Pancreas (tissue), 10 donors: ENCODE results near the gene GARIN5B. TPM values are rescaled to one million over a fixed set of nuclear protein-coding genes. Genes with fewer than 3 reads are reported as not detected.

Source experiments
- ATAC-seq, 4 donors: fragments of 200-7000 bp; cut with Tn5 transposase; one replicate each; pipeline versions ENCODE4 v1.8.0 to v1.9.1; 2020; ENCODE audit warnings: mild to moderate bottlenecking in 4 of 4, moderate library complexity in 4 of 4
- DNase-seq, 6 donors: peaks; one replicate each; pipeline ENCODE4 v3.0.0-alpha.2; 2020
- FAIRE-seq: peaks from 2 replicates; lab custom pipeline; 2012; peaks lifted over from hg19 to GRCh38; lab: Jason Lieb, UNC
- H3K27ac ChIP-seq, 4 donors: fragments of 200-600 bp; sonication (generic); 1 replicate in 3 of 4; 2 replicates in 1 of 4; pipeline versions ENCODE4 v1.5.0 to v1.8.0; 2020
- H3K27me3 ChIP-seq, 4 donors: fragments of 200-600 bp; one replicate each; pipeline ENCODE4 v1.8.0; 2021
- H3K36me3 ChIP-seq, 3 donors: fragments of 200-600 bp; sonication (generic) in 1 of 3; one replicate each; pipeline versions ENCODE4 v1.5.0 to v1.8.0; 2020 to 2021
- H3K4me1 ChIP-seq, 3 donors: fragments of 200-600 bp; one replicate each; pipeline ENCODE4 v1.8.0; 2021
- H3K4me3 ChIP-seq, 4 donors: fragments of 200-600 bp; sonication (generic) in 2 of 4; one replicate each; pipeline versions ENCODE4 v1.5.0 to v1.8.0; 2020 to 2021
- H3K9me3 ChIP-seq, 4 donors: fragments of 200-600 bp; one replicate each; pipeline ENCODE4 v1.8.0; 2021
- CTCF ChIP-seq, 4 donors: fragments of 200-600 bp; sonication (generic) in 3 of 4; IDR thresholded peaks; one replicate each; pipeline versions ENCODE4 v1.5.0 to v1.8.0; 2021; ENCODE audit warnings: antibody characterized with exemption in 4 of 4
- WGBS, 2 donors: extraction: QIAGEN DNeasy Blood & Tissue Kit; methylation state at CpG; one replicate each; pipeline ENCODE4 v1.1.7; 2013; 5-methylcytosine and 5-hydroxymethylcytosine counted together
- intact Hi-C, 3 donors: fragments of 100-400 bp; cut with DNase I; formaldehyde crosslinking; loops; one replicate each; pipeline versions ENCODE4 v1.11.1 to v1.14.2; 2022
- polyA plus RNA-seq, 2 donors: library from polyadenylated mRNA; stranded (reverse); fragments of 200-250 nt; gene quantifications; one replicate each; pipeline ENCODE4 v1.2.3, GENCODE V29; 2013
- total RNA-seq, 6 donors: library from RNA; stranded (reverse); fragmentation: NEBNext Ultra II Directional in 4 of 6; extraction: Animal tissue kit (Norgen Biotek cat#: 25700) in 4 of 6; gene quantifications; one replicate each; pipeline versions ENCODE4 v1.2.1 to v1.2.4, GENCODE V29; 2021 to 2023
- donor health status: healthy with polysubstance abuse.
- donor health status: DM: no; HTN: no; CAD: no; lungs with moderate emphysema.
- donor health status: DM: no; HTN: no; CAD: no.
- donor health status: control.
- donor health status: control.
- donor health status: Bipolar disorder and iron deficiency.
- donor health status: DM: yes; HTN: yes; CAD: no.
- donor health status: DM: no; HTN: no; CAD: no.
- donor health status: DM: no; HTN: no; CAD: no.
- donor health status: DM: yes; HTN: yes; CAD: no.

The GARIN5B gene
- total and polyA plus RNA-seq, 8 donors = not detected

- no peak for TF ChIP-seq CTCF (IDR thresholded peaks at IDR 0.05)
- Histone ChIP-seq H3K27me3 (no peaks in the 10 kb centered on the region), H3K4me3 (no peak overlapping the region), H3K9me3 (no peaks in the 10 kb centered on the region), H3K27ac (no peak overlapping the region), H3K4me1 (peaks cover 10 to 17% (median 17%) of the 10 kb centered on the region in 3 donors), H3K36me3 (peaks cover 0 to 23% (median 11%) of the 10 kb centered on the region in 3 donors)
- DNase-seq (no peak), ATAC-seq (no peak), FAIRE-seq (no peak)
- intact Hi-C loops = no loop called here
- WGBS, 2 donors = 86 to 90% methylated on average over 12 of the region's 12 CpGs
Measured at GRCh38 chr19:55391191-55391670, 28.2 kb upstream of the GARIN5B start.

- peaks cover 0 to 23% (median 11%) of the 10 kb centered on the region in 3 donors for H3K36me3 ChIP-seq
- peaks cover 10 to 17% (median 17%) of the 10 kb centered on the region in 3 donors for H3K4me1 ChIP-seq
- DNase-seq (no peak), FAIRE-seq (no peak), ATAC-seq (no peak)
- WGBS, 2 donors = 83 to 85% methylated on average over 7 of the region's 7 CpGs
- no peak overlapping the region for H3K4me3 ChIP-seq
- H3K27me3 ChIP-seq = no peaks in the 10 kb centered on the region
- intact Hi-C loops = no loop called here
- H3K9me3 ChIP-seq = no peaks in the 10 kb centered on the region
- no peak for TF ChIP-seq CTCF (IDR thresholded peaks at IDR 0.05)
- no peak overlapping the region for H3K27ac ChIP-seq
Measured at GRCh38 chr19:55390461-55390880, 27.4 kb upstream of the GARIN5B start.

GRCh38 chr19:55389386-55390317 is 26.6 kb upstream of the GARIN5B start:
- WGBS, 2 donors = 84 to 87% methylated on average over 21 of the region's 21 CpGs
- peaks cover 10 to 21% (median 17%) of the 10 kb centered on the region in 3 donors for H3K4me1 ChIP-seq
- ATAC-seq (no peak), FAIRE-seq (no peak), DNase-seq (peak in 1 of 6 donors; percentile 17)
- no peaks in the 10 kb centered on the region for H3K27me3 ChIP-seq
- H3K9me3 ChIP-seq = no peaks in the 10 kb centered on the region
- H3K36me3 ChIP-seq = peaks cover 0 to 23% (median 11%) of the 10 kb centered on the region in 3 donors
- no peak for TF ChIP-seq CTCF (IDR thresholded peaks at IDR 0.05)
- no peak overlapping the region for H3K27ac ChIP-seq
- intact Hi-C loops = loop anchor here in 1 of 3 donors (10.0 kb wide), 1 partner anchor 95 kb away; no protein-coding TSS in a partner anchor
- H3K4me3 ChIP-seq = no peak overlapping the region

- no peak overlapping the region for H3K27ac ChIP-seq
- peak overlapping the region in 3 of 4 donors; percentile 76 to 92 (median 77) for H3K4me3 ChIP-seq
- H3K36me3 ChIP-seq = peaks cover 0 to 23% (median 11%) of the 10 kb centered on the region in 3 donors
- H3K4me1 ChIP-seq = peaks cover 10 to 27% (median 17%) of the 10 kb centered on the region in 3 donors
- H3K27me3 ChIP-seq = no peaks in the 10 kb centered on the region
- DNase-seq (peak in 1 of 6 donors; percentile 32), FAIRE-seq (no peak), ATAC-seq (no peak)
- no peak for TF ChIP-seq CTCF (IDR thresholded peaks at IDR 0.05)
- 72 to 76% methylated on average over 24 of the region's 24 CpGs for WGBS, 2 donors
- intact Hi-C loops = loop anchor here in 1 of 3 donors (10.0 kb wide), 1 partner anchor 93 kb away; no protein-coding TSS in a partner anchor
- H3K9me3 ChIP-seq = no peaks in the 10 kb centered on the region
Measured at GRCh38 chr19:55387736-55388497, 24.9 kb upstream of the GARIN5B start.
